ENCODE data around the gene PRRX2. TPM values are rescaled to one million over a fixed set of nuclear protein-coding genes. Genes with fewer than 3 reads are reported as not detected.

Gene PRRX2
- total RNA-seq, 1 experiment from 2014 or later = 10.7 TPM

- TF ChIP-seq PREB (CRISPR knock-in tag; IDR thresholded peaks at IDR 0.05; ENCODE audit: borderline replicate concordance) = no peak
- TF ChIP-seq, protein P1, sequence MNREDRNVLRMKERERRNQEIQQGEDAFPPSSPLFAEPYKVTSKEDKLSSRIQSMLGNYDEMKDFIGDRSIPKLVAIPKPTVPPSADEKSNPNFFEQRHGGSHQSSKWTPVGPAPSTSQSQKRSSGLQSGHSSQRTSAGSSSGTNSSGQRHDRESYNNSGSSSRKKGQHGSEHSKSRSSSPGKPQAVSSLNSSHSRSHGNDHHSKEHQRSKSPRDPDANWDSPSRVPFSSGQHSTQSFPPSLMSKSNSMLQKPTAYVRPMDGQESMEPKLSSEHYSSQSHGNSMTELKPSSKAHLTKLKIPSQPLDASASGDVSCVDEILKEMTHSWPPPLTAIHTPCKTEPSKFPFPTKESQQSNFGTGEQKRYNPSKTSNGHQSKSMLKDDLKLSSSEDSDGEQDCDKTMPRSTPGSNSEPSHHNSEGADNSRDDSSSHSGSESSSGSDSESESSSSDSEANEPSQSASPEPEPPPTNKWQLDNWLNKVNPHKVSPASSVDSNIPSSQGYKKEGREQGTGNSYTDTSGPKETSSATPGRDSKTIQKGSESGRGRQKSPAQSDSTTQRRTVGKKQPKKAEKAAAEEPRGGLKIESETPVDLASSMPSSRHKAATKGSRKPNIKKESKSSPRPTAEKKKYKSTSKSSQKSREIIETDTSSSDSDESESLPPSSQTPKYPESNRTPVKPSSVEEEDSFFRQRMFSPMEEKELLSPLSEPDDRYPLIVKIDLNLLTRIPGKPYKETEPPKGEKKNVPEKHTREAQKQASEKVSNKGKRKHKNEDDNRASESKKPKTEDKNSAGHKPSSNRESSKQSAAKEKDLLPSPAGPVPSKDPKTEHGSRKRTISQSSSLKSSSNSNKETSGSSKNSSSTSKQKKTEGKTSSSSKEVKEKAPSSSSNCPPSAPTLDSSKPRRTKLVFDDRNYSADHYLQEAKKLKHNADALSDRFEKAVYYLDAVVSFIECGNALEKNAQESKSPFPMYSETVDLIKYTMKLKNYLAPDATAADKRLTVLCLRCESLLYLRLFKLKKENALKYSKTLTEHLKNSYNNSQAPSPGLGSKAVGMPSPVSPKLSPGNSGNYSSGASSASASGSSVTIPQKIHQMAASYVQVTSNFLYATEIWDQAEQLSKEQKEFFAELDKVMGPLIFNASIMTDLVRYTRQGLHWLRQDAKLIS (CRISPR knock-in tag; IDR thresholded peaks at IDR 0.05; ENCODE audit: borderline replicate concordance) = no peak
- TF ChIP-seq, protein P2, sequence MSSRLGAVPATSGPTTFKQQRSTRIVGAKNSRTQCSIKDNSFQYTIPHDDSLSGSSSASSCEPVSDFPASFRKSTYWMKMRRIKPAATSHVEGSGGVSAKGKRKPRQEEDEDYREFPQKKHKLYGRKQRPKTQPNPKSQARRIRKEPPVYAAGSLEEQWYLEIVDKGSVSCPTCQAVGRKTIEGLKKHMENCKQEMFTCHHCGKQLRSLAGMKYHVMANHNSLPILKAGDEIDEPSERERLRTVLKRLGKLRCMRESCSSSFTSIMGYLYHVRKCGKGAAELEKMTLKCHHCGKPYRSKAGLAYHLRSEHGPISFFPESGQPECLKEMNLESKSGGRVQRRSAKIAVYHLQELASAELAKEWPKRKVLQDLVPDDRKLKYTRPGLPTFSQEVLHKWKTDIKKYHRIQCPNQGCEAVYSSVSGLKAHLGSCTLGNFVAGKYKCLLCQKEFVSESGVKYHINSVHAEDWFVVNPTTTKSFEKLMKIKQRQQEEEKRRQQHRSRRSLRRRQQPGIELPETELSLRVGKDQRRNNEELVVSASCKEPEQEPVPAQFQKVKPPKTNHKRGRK (CRISPR knock-in tag; IDR thresholded peaks at IDR 0.05; ENCODE audit: borderline replicate concordance) = no peak
- no peak for TF ChIP-seq FOXP1 (CRISPR knock-in tag; IDR thresholded peaks at IDR 0.05; ENCODE audit: borderline replicate concordance)
- TF ChIP-seq MXD4 (CRISPR knock-in tag; IDR thresholded peaks at IDR 0.05; ENCODE audit: borderline replicate concordance) = no peak
- TF ChIP-seq, protein P3, sequence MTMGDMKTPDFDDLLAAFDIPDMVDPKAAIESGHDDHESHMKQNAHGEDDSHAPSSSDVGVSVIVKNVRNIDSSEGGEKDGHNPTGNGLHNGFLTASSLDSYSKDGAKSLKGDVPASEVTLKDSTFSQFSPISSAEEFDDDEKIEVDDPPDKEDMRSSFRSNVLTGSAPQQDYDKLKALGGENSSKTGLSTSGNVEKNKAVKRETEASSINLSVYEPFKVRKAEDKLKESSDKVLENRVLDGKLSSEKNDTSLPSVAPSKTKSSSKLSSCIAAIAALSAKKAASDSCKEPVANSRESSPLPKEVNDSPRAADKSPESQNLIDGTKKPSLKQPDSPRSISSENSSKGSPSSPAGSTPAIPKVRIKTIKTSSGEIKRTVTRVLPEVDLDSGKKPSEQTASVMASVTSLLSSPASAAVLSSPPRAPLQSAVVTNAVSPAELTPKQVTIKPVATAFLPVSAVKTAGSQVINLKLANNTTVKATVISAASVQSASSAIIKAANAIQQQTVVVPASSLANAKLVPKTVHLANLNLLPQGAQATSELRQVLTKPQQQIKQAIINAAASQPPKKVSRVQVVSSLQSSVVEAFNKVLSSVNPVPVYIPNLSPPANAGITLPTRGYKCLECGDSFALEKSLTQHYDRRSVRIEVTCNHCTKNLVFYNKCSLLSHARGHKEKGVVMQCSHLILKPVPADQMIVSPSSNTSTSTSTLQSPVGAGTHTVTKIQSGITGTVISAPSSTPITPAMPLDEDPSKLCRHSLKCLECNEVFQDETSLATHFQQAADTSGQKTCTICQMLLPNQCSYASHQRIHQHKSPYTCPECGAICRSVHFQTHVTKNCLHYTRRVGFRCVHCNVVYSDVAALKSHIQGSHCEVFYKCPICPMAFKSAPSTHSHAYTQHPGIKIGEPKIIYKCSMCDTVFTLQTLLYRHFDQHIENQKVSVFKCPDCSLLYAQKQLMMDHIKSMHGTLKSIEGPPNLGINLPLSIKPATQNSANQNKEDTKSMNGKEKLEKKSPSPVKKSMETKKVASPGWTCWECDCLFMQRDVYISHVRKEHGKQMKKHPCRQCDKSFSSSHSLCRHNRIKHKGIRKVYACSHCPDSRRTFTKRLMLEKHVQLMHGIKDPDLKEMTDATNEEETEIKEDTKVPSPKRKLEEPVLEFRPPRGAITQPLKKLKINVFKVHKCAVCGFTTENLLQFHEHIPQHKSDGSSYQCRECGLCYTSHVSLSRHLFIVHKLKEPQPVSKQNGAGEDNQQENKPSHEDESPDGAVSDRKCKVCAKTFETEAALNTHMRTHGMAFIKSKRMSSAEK (CRISPR knock-in tag; IDR thresholded peaks at IDR 0.05; ENCODE audit: borderline replicate concordance) = no peak
- TF ChIP-seq CTCF (IDR thresholded peaks at IDR 0.05) = no peak
- TF ChIP-seq, protein P4, sequence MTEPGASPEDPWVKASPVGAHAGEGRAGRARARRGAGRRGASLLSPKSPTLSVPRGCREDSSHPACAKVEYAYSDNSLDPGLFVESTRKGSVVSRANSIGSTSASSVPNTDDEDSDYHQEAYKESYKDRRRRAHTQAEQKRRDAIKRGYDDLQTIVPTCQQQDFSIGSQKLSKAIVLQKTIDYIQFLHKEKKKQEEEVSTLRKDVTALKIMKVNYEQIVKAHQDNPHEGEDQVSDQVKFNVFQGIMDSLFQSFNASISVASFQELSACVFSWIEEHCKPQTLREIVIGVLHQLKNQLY (CRISPR knock-in tag; IDR thresholded peaks at IDR 0.05) = no peak
- no peak for TF ChIP-seq OVOL2 (CRISPR knock-in tag; IDR thresholded peaks at IDR 0.05; ENCODE audit: borderline replicate concordance)
- no peak for TF ChIP-seq NR3C1 (CRISPR knock-in tag; conservative IDR thresholded peaks at IDR 0.05; ENCODE audit: low read depth)
Measured at GRCh38 chr9:129750013-129750638, 84.7 kb downstream of the PRRX2 start (continued).

All from WTC11 (cell line).